Measurements from ENCODE around the gene PRRC2C. TPM values are rescaled to one million over a fixed set of nuclear protein-coding genes. Genes with fewer than 3 reads are reported as not detected.
"Not testable (repeated sequence)": the region's sequence is repeated elsewhere in the genome, so short reads cannot be mapped to it uniquely, and the experiment has no call there.

PRRC2C gene
- polyA plus RNA-seq, 10 donors, result 56.3 to 80.4 (median 72.0) TPM

DNA sequence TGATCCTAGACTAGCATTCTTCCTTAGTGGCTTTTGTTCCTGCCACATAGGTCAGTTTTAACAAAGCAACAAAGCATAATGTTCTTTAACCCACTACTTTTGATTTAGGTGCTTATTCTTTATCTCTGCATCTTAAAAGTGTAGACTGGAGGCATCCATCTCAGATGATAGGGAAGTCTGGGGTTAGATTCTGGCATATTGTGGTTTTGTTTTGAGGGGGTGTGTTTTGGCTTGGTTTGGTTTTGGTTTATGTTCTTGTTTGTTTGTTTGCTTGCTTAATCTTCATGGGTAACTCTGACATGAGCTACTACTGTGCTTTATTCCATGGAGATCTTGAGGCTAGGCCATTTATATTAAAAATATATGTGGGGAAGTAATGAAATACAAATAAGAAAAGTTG, 96.4 kb downstream of the PRRC2C start:
- no peak for DNase-seq

GRCh38 chr1:171582589-171582988, 97.3 kb downstream of the PRRC2C start:
- DNase-seq, result no peak

DNA sequence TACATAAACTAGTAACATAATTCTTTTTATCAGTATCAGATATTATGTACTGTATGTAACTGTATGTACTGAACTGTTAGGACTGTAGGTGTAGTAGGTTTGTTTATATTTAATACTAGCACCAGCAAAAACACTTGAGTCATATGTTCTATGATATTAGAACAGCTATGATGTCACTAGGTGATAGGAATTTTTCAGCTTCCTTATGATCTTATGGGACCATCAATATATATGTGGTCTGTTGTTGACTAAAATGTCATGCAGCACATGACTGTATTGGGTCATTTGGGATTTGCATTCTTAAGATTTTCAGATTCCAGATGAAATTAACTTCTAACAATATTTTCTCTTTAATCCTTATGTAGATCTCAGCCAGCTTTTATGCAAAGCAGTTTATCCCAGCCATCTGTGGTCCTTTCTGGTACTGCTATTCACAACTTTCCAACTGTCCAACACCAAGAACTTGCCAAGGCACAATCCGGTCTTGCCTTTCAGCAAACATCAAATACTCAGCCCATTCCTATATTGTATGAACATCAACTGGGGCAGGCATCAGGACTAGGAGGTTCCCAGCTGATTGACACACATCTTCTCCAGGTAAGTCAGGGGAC, 98.4 kb downstream of the PRRC2C start:
- no peak for DNase-seq

- DNase-seq, result no peak
These were observed 100.4 kb downstream of the PRRC2C start for GRCh38 chr1:171585715-171586114.

DNA sequence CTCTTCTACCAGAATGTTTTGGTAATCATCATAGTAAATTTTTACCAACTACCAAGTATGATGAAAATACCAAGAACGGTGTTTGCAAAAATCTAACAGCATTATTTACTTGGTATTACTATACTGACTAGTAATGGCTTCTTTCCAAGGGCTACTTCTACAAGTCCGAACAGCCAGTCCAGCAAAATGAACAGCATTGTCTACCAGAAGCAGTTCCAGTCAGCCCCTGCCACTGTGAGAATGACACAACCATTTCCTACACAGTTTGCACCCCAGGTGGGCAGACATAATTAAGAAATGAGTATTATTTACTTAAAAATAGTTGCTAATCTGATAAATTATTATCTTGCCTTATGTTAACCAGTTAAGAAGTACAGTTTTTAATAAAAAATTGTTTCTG, 102.9 kb downstream of the PRRC2C start:
- DNase-seq, result no peak

DNA sequence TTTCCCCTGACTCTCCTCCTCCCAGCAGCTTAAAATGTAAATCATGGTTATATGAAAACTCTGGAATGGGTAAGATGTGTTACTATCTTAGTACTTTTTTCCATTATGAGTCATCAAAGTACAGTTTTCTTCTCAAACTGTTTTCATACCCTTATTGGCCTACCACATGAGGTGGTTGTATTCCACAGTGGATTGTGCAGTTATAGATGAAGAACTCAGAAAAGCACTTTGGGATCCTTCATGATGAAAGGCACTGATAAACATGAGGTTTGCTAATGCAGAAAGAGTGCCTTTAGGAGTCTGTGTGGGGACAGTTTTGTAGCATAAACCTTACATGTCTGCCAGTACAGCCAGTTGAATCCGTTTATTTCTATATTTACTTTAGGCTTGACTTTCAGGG, 104.7 kb downstream of the PRRC2C start:
- peak in 1 of 3 donors; percentile 5 for DNase-seq

DNA sequence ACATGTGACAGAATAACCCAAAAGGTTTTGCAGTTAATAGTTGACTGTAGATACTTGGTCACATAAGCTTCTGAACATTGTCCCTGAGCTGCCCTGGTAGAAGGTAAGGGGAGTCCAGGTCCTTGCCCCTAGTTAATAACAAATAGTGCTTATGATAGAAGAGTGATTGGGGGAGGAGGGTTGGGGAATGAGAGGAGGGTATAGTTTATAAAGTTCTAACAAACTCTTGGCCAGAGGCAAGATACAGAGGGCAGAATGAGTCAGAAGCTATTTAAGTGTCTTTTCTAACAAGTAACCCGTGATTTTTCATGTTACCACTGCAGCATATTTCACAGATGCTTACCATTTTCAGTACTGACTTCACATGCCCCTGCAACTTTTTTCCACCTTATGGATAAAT, 110.0 kb downstream of the PRRC2C start:
- DNase-seq, result no peak

GRCh38 chr1:171596119-171596518, 110.8 kb downstream of the PRRC2C start:
- no peak for DNase-seq

DNA sequence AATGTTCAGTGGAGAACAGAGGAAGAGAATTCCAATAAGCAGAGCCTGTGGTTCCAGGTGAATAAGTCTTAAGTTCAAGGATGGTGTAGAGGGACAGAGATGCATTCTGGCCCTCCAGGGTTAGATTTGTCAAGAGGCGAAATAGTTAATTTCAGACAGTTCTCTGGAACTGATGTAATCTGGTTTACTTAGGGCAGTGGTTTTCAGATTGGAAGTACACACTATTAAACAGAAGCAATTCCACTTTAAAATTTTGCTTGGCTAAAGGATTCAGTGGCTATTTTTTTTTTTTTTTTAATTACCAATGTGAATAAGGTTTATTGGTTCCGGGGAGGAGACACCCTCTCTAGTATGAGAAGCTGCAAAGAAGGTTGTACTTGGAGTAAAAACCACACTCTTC, 111.4 kb downstream of the PRRC2C start:
- DNase-seq, result no peak

DNA sequence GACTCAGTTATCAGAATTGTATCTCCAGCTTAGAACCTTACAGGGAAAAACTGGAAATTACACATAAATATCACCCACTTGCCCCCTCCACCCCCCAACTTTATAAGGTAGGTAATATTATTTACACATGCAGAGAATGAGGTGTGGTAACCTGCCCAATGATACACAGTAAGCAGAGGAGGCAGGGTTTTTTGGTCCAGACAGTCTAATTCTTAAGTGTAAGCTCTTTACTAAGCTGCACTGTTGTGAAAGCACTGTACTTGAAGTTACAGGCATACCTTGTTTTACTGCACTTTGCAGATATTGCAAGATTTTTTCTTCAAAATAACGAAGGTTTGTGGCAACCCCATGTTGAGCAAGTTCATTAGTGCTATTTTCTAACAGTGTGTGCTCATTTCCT, 111.9 kb downstream of the PRRC2C start:
- DNase-seq, result no peak

GRCh38 chr1:171600310-171600709, 115.0 kb downstream of the PRRC2C start:
- DNase-seq, result not testable (repeated sequence)

DNA sequence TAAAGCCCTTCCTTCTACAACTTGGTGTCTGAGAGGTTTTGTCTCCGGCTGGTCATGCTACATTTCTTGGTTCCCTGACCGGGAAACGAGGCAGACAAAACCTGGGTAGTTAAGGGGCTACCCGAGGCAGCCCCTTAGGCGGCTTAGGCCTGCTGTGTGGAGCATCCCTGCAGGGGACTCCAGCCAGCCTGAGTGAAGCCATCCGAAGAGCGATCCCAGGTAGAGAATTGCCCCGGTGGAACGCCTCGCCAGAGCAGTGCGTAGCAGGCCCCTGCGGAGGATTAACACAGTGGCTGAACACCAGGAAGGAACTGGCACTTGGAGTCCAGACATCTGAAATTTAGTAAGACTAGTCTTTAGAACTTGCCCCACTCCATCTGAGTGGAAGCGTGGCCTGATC, 115.5 kb downstream of the PRRC2C start:
- DNase-seq, result no peak

GRCh38 chr1:171603042-171603441, 117.7 kb downstream of the PRRC2C start:
- DNase-seq, result not testable (repeated sequence)

- DNase-seq, result no peak
These were observed 121.1 kb downstream of the PRRC2C start for GRCh38 chr1:171606402-171606941.

GRCh38 chr1:171610385-171610784, 125.1 kb downstream of the PRRC2C start:
- DNase-seq, result no peak

DNA sequence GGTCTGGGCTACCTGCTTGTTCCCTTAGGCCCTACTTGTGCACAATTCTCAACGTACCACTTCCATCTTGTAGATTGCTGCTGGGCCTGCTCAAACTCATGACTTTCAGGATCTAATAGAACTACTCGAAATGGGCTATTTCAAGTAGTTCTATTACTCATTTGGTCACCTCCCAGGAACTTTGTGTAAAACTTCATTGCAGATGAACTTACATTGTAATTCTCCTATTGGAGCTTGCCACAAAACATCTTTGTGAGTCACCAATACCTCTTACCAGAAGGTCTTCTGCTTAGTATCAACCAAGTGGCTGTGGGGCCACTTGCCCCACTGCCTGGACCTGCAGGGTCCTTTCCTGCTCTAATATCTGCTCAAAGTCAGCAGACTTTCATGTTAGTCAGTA, 126.0 kb downstream of the PRRC2C start:
- no peak for DNase-seq

DNA sequence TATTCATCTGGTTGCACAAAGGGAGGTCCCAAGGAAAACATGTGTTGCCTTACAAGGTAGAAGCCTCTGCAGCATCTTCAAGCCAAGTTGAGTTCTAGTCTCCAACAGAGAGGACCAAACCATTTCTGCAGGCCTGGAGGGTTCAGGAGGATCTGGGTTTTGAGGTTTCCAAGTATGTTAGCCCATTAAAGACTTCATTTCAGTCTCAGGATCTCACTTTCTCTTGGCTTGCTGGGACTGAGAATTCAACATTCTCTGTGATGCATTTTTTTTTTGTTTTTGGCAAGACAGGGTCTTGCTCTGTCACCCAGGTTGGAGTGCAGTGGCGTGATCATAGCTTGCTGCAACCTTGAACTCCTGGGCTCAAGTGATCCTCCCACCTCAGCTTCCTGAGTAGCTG, 128.0 kb downstream of the PRRC2C start:
- DNase-seq, result no peak

GRCh38 chr1:171615122-171615906, 130.0 kb downstream of the PRRC2C start:
- DNase-seq, result not testable (repeated sequence)

GRCh38 chr1:171616586-171616985, 131.3 kb downstream of the PRRC2C start:
- no peak for DNase-seq

DNA sequence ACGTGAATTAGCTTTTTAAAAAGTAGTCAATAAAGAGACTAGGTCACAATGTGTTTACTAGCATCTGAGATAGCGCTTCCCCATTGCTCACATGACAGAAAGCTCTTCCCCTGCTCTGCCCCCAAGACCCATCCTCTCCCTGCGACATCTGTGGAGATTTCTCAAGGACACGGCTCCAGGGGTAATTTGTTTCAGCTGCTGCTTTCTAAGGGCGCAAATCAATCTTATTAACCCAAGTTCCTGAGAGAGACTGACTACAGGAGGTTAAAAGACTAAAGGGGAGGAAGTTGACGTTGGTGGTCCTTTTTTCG, 136.8 kb downstream of the PRRC2C start, which contains the start of gene MYOCOS:
Gene MYOCOS (plus strand): TSS at position 92 of the 311 bp plus-strand sequence. CDS start 1,641 bp downstream, outside the sequence.
- no peak for DNase-seq

GRCh38 chr1:171623651-171624331, 138.5 kb downstream of the PRRC2C start:
- no peak for DNase-seq

DNA sequence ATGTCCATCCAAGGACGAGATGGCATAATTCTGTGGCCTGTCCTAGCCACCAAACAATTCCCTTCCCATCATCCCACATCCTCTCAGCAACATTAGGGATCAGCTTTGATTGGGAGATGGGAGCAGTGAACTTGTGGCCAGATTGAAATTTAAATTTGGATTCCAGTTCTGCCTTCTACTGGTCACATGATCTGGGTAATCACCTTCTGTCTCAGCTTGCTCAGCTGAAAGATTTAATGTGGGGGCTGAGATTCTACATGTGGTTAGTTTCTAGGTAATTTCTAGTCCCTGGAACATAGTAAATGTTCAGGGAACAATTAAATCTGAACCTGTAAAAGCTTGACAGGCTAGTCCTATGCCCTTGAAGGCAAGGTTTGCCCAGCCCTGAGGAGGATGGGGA, 139.9 kb downstream of the PRRC2C start:
- DNase-seq, result no peak

DNA sequence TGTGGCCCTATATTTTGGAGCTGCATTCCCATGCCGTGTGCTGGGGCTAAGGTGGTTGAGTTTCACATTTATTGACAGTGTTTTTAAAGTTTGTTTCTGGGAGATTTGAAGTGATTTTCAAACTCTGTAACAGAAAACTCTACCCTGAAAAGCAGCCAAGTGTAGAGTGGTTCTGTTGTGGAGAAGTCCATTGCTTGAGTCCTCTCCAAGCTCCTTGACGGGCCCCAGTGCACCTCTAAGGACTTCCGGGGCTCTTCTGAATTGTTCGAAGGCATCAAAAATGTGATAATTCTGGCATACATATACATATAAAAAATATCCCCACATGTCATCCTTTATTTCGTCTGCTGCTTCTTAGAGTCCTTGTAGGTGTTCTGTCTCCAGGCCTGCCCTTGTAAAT, 141.7 kb downstream of the PRRC2C start:
- DNase-seq, result no peak
